ENCODE measurements around the gene TBX6. TPM values are rescaled to one million over a fixed set of nuclear protein-coding genes. Genes with fewer than 3 reads are reported as not detected.
A peak's percentile ranks its signal among the peaks of the same experiment; 100 is the strongest.

The TBX6 gene
- total and polyA plus RNA-seq, 11 donors: 0.26 to 0.95 (median 0.72) TPM; not detected in 1

DNA sequence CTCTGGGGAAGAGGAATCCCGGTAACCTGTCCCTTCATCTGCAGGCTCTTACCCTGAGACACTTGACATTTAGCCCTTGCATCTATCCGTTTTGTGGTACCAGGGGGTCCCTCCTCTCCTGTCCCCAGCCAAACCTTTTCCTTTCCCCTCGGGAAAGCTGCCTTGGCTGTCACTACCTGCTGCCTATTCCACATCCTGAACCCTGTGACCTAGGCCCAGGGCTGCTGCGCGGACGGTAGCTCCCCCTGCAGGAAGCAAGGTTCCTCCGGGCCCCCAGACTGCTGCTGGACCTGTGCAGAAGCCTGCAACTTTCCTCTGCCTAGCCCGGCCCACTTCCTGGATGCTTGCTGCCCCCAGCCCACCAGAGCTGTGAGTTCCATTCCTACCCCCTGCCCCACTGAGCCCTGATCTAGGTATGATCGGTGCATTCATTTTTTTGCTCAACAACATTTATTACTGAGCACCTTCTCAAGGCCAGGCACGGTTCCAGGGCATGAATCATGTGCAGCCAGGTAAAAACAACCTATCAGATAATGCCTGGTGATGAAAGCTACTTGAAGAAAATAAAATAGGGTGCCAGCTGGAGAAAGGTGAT lies 36.7 kb downstream of the TBX6 start:
- H3K27ac ChIP-seq: no peak overlapping the region
- 43 to 50% (median 47%) methylated on average over 8 to 10 of the region's 10 CpGs for WGBS, 4 donors
- no peaks in the 10 kb centered on the region for H3K36me3 ChIP-seq
- DNase-seq (no peak), ATAC-seq (peak in 1 of 4 donors; percentile 14)
- peaks cover 0 to 27% (median 11%) of the 10 kb centered on the region in 12 donors for H3K4me1 ChIP-seq
- no peaks in the 10 kb centered on the region for H3K9me3 ChIP-seq
- intact Hi-C loops (cut with DNase I): loop anchor here in 1 of 10 donors (5.0 kb wide), 1 partner anchor 53 kb away; no protein-coding TSS in a partner anchor
- TF ChIP-seq POLR2A (IDR thresholded peaks at IDR 0.05): no peak
- TF ChIP-seq, protein P1, sequence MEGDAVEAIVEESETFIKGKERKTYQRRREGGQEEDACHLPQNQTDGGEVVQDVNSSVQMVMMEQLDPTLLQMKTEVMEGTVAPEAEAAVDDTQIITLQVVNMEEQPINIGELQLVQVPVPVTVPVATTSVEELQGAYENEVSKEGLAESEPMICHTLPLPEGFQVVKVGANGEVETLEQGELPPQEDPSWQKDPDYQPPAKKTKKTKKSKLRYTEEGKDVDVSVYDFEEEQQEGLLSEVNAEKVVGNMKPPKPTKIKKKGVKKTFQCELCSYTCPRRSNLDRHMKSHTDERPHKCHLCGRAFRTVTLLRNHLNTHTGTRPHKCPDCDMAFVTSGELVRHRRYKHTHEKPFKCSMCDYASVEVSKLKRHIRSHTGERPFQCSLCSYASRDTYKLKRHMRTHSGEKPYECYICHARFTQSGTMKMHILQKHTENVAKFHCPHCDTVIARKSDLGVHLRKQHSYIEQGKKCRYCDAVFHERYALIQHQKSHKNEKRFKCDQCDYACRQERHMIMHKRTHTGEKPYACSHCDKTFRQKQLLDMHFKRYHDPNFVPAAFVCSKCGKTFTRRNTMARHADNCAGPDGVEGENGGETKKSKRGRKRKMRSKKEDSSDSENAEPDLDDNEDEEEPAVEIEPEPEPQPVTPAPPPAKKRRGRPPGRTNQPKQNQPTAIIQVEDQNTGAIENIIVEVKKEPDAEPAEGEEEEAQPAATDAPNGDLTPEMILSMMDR (IDR thresholded peaks at IDR 0.05): peak in 4 of 12 donors; percentile 18 to 33 (median 27)
- H3K4me3 ChIP-seq: no peak overlapping the region
- H3K27me3 ChIP-seq: no peaks in the 10 kb centered on the region

DNA sequence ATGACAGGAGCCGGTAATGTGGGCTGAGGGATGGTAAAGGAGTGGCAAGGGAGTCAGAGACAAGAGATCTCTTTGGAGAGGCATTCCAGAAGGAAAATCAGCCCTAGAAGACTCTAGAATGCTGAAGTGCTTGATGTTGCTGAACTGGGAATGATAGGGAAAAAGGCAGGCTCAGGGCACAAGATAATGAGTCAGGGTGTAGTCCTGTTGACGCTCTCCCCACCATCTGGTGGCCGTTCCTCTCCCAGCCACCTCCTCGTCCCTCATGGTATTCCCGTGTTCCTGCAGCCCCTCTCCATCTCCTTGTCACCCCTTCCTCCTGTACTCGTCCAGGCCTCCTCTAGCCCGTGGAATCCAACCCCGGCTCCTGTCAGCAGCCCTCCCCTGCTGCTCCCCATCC lies 37.3 kb downstream of the TBX6 start:
- H3K36me3 ChIP-seq: no peaks in the 10 kb centered on the region
- intact Hi-C loops (cut with DNase I): loop anchor here in 1 of 10 donors (5.0 kb wide), 1 partner anchor 52 kb away; no protein-coding TSS in a partner anchor
- no peak overlapping the region for H3K27ac ChIP-seq
- TF ChIP-seq, protein P1 (IDR thresholded peaks at IDR 0.05): no peak
- peaks cover 0 to 27% (median 11%) of the 10 kb centered on the region in 12 donors for H3K4me1 ChIP-seq
- no peak overlapping the region for H3K4me3 ChIP-seq
- no peaks in the 10 kb centered on the region for H3K9me3 ChIP-seq
- WGBS, 4 donors: 84% methylated on average over 8 of the region's 8 CpGs
- ATAC-seq (no peak), DNase-seq (no peak)
- no peaks in the 10 kb centered on the region for H3K27me3 ChIP-seq

DNA sequence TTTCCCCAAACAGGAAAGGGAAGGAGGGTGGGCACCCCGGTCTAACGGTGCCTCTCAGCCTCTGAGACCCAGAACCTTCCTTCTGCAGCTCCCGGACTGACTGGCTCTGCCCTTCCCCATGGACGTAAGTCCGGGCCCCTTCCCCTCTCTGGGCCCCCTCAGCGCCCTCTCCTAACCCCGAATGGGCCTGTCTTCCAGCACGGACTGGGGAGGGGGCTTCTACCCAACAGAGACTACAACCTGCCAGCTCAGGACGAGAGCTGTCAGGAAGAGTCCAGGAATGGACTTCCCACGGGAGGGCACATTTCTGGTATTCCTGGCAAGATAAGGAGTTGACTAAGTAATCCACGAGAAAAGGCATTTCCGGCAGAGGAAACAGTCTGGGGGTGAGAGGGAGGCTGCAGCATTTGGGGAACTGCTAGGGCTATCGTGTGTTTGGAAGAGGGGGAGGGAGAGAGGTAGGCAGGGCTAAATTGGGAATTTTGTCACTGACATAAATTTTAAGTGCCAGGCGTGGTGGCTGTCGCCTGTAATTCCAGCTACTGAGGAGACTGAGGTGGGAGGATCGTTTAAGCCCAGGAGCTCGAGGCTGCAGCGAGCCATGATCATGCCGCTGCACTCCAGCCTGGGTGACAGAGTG lies 38.2 kb downstream of the TBX6 start:
- H3K9me3 ChIP-seq: no peaks in the 10 kb centered on the region
- TF ChIP-seq, protein P1 (IDR thresholded peaks at IDR 0.05): no peak
- TF ChIP-seq POLR2A (IDR thresholded peaks at IDR 0.05): no peak
- intact Hi-C loops (cut with DNase I): loop anchor here in 1 of 10 donors (5.0 kb wide), 1 partner anchor 51 kb away; no protein-coding TSS in a partner anchor
- H3K4me3 ChIP-seq: peak overlapping the region; percentile 40 to 91 (median 76)
- DNase-seq (no peak), ATAC-seq (peak in 3 of 4 donors; percentile 10 to 36 (median 17))
- H3K36me3 ChIP-seq: no peaks in the 10 kb centered on the region
- peak overlapping the region in 6 of 12 donors; percentile 1 to 64 (median 42) for H3K27ac ChIP-seq
- H3K4me1 ChIP-seq: peaks cover 0 to 27% (median 11%) of the 10 kb centered on the region in 12 donors
- 2 to 6% (median 5%) methylated on average over 16 to 19 of the region's 19 CpGs for WGBS, 4 donors
- H3K27me3 ChIP-seq: no peaks in the 10 kb centered on the region

DNA sequence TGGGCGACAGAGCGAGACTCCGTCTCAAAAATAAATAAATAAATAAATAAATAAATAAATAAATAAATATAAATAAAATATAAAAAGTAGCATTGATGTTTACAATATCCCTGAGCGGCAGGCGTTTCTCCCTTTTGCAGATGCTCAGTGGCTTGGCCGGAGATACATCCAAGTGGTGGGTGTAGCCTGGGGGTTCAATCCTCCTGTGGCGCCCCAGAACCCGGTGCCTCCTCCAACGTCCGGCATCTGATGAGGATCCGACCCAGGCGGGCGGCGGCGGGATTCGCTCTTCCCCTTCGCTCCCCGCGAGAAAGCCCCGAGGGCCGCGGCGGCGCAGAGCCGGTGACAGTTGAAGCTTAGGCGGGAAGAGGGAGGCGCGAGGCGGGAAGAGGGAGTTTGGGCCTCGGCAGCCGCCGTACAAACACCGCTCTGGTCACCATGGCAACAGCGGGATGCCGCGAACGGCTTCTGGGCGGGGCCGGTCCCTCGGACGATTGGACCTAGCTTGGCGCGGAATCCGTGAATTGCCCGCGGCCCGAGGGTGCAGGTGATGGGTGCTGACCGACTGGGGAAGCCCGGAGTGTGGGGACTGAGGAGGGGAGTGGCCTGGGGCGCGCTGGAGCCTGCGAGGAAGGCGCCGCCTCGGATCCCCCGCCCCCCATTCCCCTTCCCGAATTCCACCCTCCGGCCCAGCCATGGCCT lies 38.9 kb downstream of the TBX6 start:
- no peaks in the 10 kb centered on the region for H3K36me3 ChIP-seq
- no peaks in the 10 kb centered on the region for H3K27me3 ChIP-seq
- no peak for TF ChIP-seq POLR2A (IDR thresholded peaks at IDR 0.05)
- TF ChIP-seq, protein P1 (IDR thresholded peaks at IDR 0.05): no peak
- H3K9me3 ChIP-seq: no peaks in the 10 kb centered on the region
- intact Hi-C loops (cut with DNase I): loop anchor here in 1 of 10 donors (5.0 kb wide), 1 partner anchor 51 kb away; no protein-coding TSS in a partner anchor
- peak overlapping the region in 6 of 12 donors; percentile 1 to 64 (median 42) for H3K27ac ChIP-seq
- H3K4me1 ChIP-seq: peaks cover 0 to 27% (median 11%) of the 10 kb centered on the region in 12 donors
- H3K4me3 ChIP-seq: peak overlapping the region; percentile 40 to 91 (median 76)
- peak; percentile 94 to 97 (median 95) for DNase-seq
- 4 to 5% (median 4%) methylated on average over 50 to 58 of the region's 58 CpGs for WGBS, 4 donors
- peak; percentile 90 to 98 (median 93) for ATAC-seq

Data from heart left ventricle (tissue), 16 donors.